ENCODE measurements around the gene KIRREL1.
A peak's percentile ranks its signal among the peaks of the same experiment; 100 is the strongest.

Gene KIRREL1

DNA sequence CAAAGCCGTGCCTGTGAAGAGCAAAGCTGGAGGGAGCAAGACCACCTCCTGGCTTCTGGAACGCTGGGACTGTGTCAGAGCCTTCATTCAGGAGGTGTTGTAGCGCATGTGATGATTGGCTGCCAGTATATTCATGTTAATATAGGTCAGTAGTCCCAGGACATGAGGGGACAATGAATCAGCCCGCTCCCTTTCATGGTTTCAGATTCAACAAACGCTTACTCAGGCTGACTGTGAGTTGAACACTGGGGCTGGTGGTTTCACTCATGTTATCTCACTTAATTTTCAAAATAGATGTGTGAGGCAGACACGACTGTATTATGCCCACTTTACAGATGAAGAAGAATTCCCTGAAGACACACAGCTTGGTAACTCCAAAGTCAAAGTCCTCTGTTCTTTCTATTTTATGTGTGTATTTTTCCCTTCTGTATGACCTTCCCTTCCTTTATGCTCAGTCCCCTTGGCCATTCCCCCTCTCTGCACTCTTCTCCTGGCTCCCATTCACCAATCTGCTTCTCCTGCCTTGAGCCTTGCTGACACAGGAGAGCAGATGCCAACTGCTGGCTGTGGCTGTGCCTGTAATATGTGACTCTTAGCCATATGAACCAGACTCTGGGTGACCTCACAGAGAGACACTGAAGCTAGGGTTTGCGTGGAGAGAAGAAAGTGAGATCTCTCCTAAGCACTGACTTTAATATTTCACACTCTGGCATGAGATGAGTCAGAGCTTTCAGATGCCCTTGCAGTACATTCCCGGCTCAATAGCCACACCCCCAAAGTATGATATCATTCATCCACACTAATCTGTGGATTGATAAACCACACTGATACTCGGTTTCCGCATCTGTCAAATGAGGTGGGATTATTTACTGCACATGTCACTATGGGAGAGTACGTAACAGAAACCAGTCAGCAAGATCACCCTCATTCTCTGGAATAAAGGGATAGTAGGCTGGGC lies 31.4 kb upstream of the KIRREL1 start:
- no peak overlapping the region for H4K12ac ChIP-seq (ENCODE audit: low read depth, low read length)
- no CpG with 5 or more reads among the region's 11 CpGs for WGBS (ENCODE audit: extremely low coverage, insufficient coverage, insufficient read length)
- no peaks in the 10 kb centered on the region for H3K27me3 ChIP-seq (ENCODE audit: insufficient read depth, low read length)
- H3K18ac ChIP-seq (ENCODE audit: low read length): no peak overlapping the region
- H3K9me3 ChIP-seq (ENCODE audit: insufficient read depth, low read depth, low read length): no peaks in the 10 kb centered on the region
- no peak overlapping the region for H4K8ac ChIP-seq (ENCODE audit: low read depth, low read length)
- H3K4me2 ChIP-seq (ENCODE audit: low read length): no peak overlapping the region
- no peak overlapping the region for H2AFZ ChIP-seq (ENCODE audit: insufficient read depth, low read length, poor library complexity)
- H3K79me2 ChIP-seq (ENCODE audit: control insufficient read depth, insufficient read depth, low read length, poor library complexity): no peaks in the 10 kb centered on the region
- H3K4ac ChIP-seq (ENCODE audit: low read depth, low read length): no peak overlapping the region
- no peak overlapping the region for H2BK120ac ChIP-seq (ENCODE audit: insufficient read depth, low read length, poor library complexity)
- H3K9ac ChIP-seq (ENCODE audit: low read length): no peak overlapping the region
- no peaks in the 10 kb centered on the region for H3K36me3 ChIP-seq (ENCODE audit: control insufficient read depth in 1 of 2, insufficient read depth in 2 of 2, low read length in 2 of 2)
- no peaks in the 10 kb centered on the region for H3K79me1 ChIP-seq (ENCODE audit: low read length)
- H2BK12ac ChIP-seq (ENCODE audit: low read length): no peak overlapping the region
- H3K4me1 ChIP-seq (ENCODE audit: control insufficient read depth in 1 of 2, insufficient read depth in 2 of 2, low read length in 2 of 2): no peaks in the 10 kb centered on the region
- H4K91ac ChIP-seq (ENCODE audit: low read depth, low read length): no peak overlapping the region
- H3K23ac ChIP-seq (ENCODE audit: low read length): no peak overlapping the region
- H2AK5ac ChIP-seq (ENCODE audit: low read length): no peak overlapping the region
- no peak overlapping the region for H3K14ac ChIP-seq (ENCODE audit: low read length)
- no peak overlapping the region for H2BK5ac ChIP-seq (ENCODE audit: low read depth, low read length, poor library complexity)
- H3K4me3 ChIP-seq (ENCODE audit: low read depth, low read length): no peak overlapping the region
- peak in 1 of 2 donors; percentile 24 for DNase-seq
- no peak overlapping the region for H3K27ac ChIP-seq (ENCODE audit: low read depth, low read length)

GRCh38 chr1:157963713-157964112 lies 29.7 kb upstream of the KIRREL1 start:
- no peak overlapping the region for H2BK12ac ChIP-seq (ENCODE audit: low read length)
- H4K91ac ChIP-seq (ENCODE audit: low read depth, low read length): no peak overlapping the region
- no peak overlapping the region for H4K8ac ChIP-seq (ENCODE audit: low read depth, low read length)
- DNase-seq: peak; percentile 24 to 74
- H4K12ac ChIP-seq (ENCODE audit: low read depth, low read length): no peak overlapping the region
- no peaks in the 10 kb centered on the region for H3K27me3 ChIP-seq (ENCODE audit: insufficient read depth, low read length)
- no peaks in the 10 kb centered on the region for H3K36me3 ChIP-seq (ENCODE audit: control insufficient read depth in 1 of 2, insufficient read depth in 2 of 2, low read length in 2 of 2)
- H2AFZ ChIP-seq (ENCODE audit: insufficient read depth, low read length, poor library complexity): no peak overlapping the region
- no peak overlapping the region for H3K18ac ChIP-seq (ENCODE audit: low read length)
- no peak overlapping the region for H3K27ac ChIP-seq (ENCODE audit: low read depth, low read length)
- H3K79me1 ChIP-seq (ENCODE audit: low read length): no peaks in the 10 kb centered on the region
- no peak overlapping the region for H3K4me3 ChIP-seq (ENCODE audit: low read depth, low read length)
- no CpG with 5 or more reads among the region's 5 CpGs for WGBS (ENCODE audit: extremely low coverage, insufficient coverage, insufficient read length)
- H3K4ac ChIP-seq (ENCODE audit: low read depth, low read length): no peak overlapping the region
- no peak overlapping the region for H3K4me2 ChIP-seq (ENCODE audit: low read length)
- H2BK5ac ChIP-seq (ENCODE audit: low read depth, low read length, poor library complexity): no peak overlapping the region
- H3K9me3 ChIP-seq (ENCODE audit: insufficient read depth, low read depth, low read length): no peaks in the 10 kb centered on the region
- no peak overlapping the region for H3K23ac ChIP-seq (ENCODE audit: low read length)
- no peak overlapping the region for H3K14ac ChIP-seq (ENCODE audit: low read length)
- H2BK120ac ChIP-seq (ENCODE audit: insufficient read depth, low read length, poor library complexity): no peak overlapping the region
- no peak overlapping the region for H3K9ac ChIP-seq (ENCODE audit: low read length)
- H3K4me1 ChIP-seq (ENCODE audit: control insufficient read depth in 1 of 2, insufficient read depth in 2 of 2, low read length in 2 of 2): no peaks in the 10 kb centered on the region
- H2AK5ac ChIP-seq (ENCODE audit: low read length): no peak overlapping the region
- no peaks in the 10 kb centered on the region for H3K79me2 ChIP-seq (ENCODE audit: control insufficient read depth, insufficient read depth, low read length, poor library complexity)

DNA sequence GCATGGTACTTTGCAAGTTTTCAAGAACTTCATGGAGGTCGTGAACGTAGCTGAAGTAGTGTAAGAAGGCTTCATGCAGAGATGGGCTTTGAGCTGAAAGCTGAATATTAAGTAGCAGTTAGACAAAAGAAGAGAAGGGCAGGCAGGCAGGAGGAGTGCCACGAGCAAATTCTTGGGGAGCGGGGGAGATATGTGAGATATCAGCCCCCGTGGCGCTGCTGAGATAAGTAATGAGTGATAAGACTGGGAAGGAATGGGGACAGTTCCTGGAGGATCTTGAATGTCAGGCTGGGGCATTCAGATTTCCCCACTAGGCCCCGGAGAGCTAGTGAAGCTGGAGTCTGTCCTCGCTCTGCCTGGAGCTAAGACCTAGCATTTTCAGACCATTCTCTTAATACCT lies 27.9 kb upstream of the KIRREL1 start:
- H3K79me1 ChIP-seq (ENCODE audit: low read length): no peaks in the 10 kb centered on the region
- no peak overlapping the region for H2BK12ac ChIP-seq (ENCODE audit: low read length)
- H2BK120ac ChIP-seq (ENCODE audit: insufficient read depth, low read length, poor library complexity): no peak overlapping the region
- no peaks in the 10 kb centered on the region for H3K79me2 ChIP-seq (ENCODE audit: control insufficient read depth, insufficient read depth, low read length, poor library complexity)
- no peak overlapping the region for H4K12ac ChIP-seq (ENCODE audit: low read depth, low read length)
- no peak overlapping the region for H3K4me2 ChIP-seq (ENCODE audit: low read length)
- H3K27me3 ChIP-seq (ENCODE audit: insufficient read depth, low read length): no peaks in the 10 kb centered on the region
- no peak overlapping the region for H3K4ac ChIP-seq (ENCODE audit: low read depth, low read length)
- H3K27ac ChIP-seq (ENCODE audit: low read depth, low read length): no peak overlapping the region
- H3K4me3 ChIP-seq (ENCODE audit: low read depth, low read length): no peak overlapping the region
- no peak for DNase-seq
- H2AFZ ChIP-seq (ENCODE audit: insufficient read depth, low read length, poor library complexity): no peak overlapping the region
- no peak overlapping the region for H4K91ac ChIP-seq (ENCODE audit: low read depth, low read length)
- H3K36me3 ChIP-seq (ENCODE audit: control insufficient read depth in 1 of 2, insufficient read depth in 2 of 2, low read length in 2 of 2): no peaks in the 10 kb centered on the region
- H3K4me1 ChIP-seq (ENCODE audit: control insufficient read depth in 1 of 2, insufficient read depth in 2 of 2, low read length in 2 of 2): no peaks in the 10 kb centered on the region
- no CpG with 5 or more reads among the region's 8 CpGs for WGBS (ENCODE audit: extremely low coverage, insufficient coverage, insufficient read length)
- H3K9ac ChIP-seq (ENCODE audit: low read length): no peak overlapping the region
- H3K14ac ChIP-seq (ENCODE audit: low read length): no peak overlapping the region
- H3K18ac ChIP-seq (ENCODE audit: low read length): no peak overlapping the region
- no peak overlapping the region for H3K23ac ChIP-seq (ENCODE audit: low read length)
- H3K9me3 ChIP-seq (ENCODE audit: insufficient read depth, low read depth, low read length): no peaks in the 10 kb centered on the region
- H2AK5ac ChIP-seq (ENCODE audit: low read length): no peak overlapping the region
- H2BK5ac ChIP-seq (ENCODE audit: low read depth, low read length, poor library complexity): no peak overlapping the region
- no peak overlapping the region for H4K8ac ChIP-seq (ENCODE audit: low read depth, low read length)

DNA sequence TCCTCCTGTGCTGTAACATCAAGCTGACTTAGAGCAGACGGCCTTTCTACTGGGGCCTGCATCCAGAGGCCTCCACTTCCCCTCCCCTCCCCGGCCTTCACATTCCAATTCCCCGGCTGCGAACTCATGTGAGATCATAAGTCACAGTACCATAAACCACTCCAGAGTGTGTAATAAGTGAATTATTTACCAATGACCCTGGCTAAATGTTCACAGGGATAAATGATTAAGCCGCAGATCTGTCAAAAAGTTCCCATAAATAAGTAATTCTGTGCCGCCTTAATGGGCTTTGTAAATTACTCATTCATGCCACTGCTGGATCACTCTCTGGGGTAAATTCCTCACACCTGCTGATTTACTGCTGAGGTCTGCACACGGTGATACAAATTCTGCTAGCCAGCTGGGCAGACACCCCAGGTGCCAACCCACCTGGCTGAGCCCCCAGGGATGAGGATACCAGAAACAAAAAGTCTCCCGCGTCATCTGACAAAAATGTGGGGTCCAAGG lies 27.4 kb upstream of the KIRREL1 start:
- H3K9me3 ChIP-seq (ENCODE audit: insufficient read depth, low read depth, low read length): no peaks in the 10 kb centered on the region
- WGBS (ENCODE audit: extremely low coverage, insufficient coverage, insufficient read length): no CpG with 5 or more reads among the region's 9 CpGs

More for the DNA sequence above, 27.4 kb upstream of the KIRREL1 start:
- Histone ChIP-seq H3K27me3 (ENCODE audit: insufficient read depth, low read length) (no peaks in the 10 kb centered on the region), H4K8ac (ENCODE audit: low read depth, low read length) (no peak overlapping the region), H2AFZ (ENCODE audit: insufficient read depth, low read length, poor library complexity) (no peak overlapping the region), H3K14ac (ENCODE audit: low read length) (no peak overlapping the region), H3K27ac (ENCODE audit: low read depth, low read length) (no peak overlapping the region), H4K12ac (ENCODE audit: low read depth, low read length) (no peak overlapping the region), H3K4me3 (ENCODE audit: low read depth, low read length) (no peak overlapping the region), H2BK12ac (ENCODE audit: low read length) (no peak overlapping the region), H3K9ac (ENCODE audit: low read length) (no peak overlapping the region), H2BK5ac (ENCODE audit: low read depth, low read length, poor library complexity) (no peak overlapping the region), H3K18ac (ENCODE audit: low read length) (no peak overlapping the region), H3K79me2 (ENCODE audit: control insufficient read depth, insufficient read depth, low read length, poor library complexity) (no peaks in the 10 kb centered on the region), H2BK120ac (ENCODE audit: insufficient read depth, low read length, poor library complexity) (no peak overlapping the region), H2AK5ac (ENCODE audit: low read length) (no peak overlapping the region), H3K4me1 (ENCODE audit: control insufficient read depth in 1 of 2, insufficient read depth in 2 of 2, low read length in 2 of 2) (no peaks in the 10 kb centered on the region), H3K23ac (ENCODE audit: low read length) (no peak overlapping the region), H3K4ac (ENCODE audit: low read depth, low read length) (no peak overlapping the region), H4K91ac (ENCODE audit: low read depth, low read length) (no peak overlapping the region), H3K79me1 (ENCODE audit: low read length) (no peaks in the 10 kb centered on the region), H3K36me3 (ENCODE audit: control insufficient read depth in 1 of 2, insufficient read depth in 2 of 2, low read length in 2 of 2) (no peaks in the 10 kb centered on the region), H3K4me2 (ENCODE audit: low read length) (no peak overlapping the region)
- DNase-seq: no peak
